Loucy (cell line): ENCODE results near the gene RET.

ENCODE experiments used
- H2AFZ ChIP-seq: fragments of 200-600 bp; sonication (generic); 2 replicates; pipeline ENCODE4 v1.6.0; 2016; ENCODE audit warnings: antibody characterized with exemption, mild to moderate bottlenecking, low read length, moderate library complexity
- H3F3A ChIP-seq: fragments of 200-600 bp; 2 replicates; pipeline ENCODE4 v1.6.0; 2016; ENCODE audit warnings: antibody characterized with exemption, low read depth, mild to moderate bottlenecking
- H3K27me3 ChIP-seq: fragments of 200-600 bp; sonication (generic); 2 replicates; pipeline ENCODE4 v1.6.1; 2014; ENCODE audit warnings: low read length, mild to moderate bottlenecking; ENCODE audit not compliant: insufficient read depth, poor library complexity, severe bottlenecking
- H3K36me3 ChIP-seq: fragments of 200-600 bp; sonication (generic); 2 replicates; pipeline ENCODE4 v1.6.1; 2016; ENCODE audit warnings: low read length; ENCODE audit not compliant: insufficient read depth
- H3K4me1 ChIP-seq: fragments of 200-600 bp; sonication (generic); 2 replicates; pipeline ENCODE4 v1.5.1; 2014; ENCODE audit warnings: low read length, mild to moderate bottlenecking; ENCODE audit not compliant: insufficient read depth, poor library complexity, severe bottlenecking
- H3K4me2 ChIP-seq: fragments of 200-600 bp; sonication (generic); 2 replicates; pipeline ENCODE4 v1.6.0; 2014; ENCODE audit warnings: antibody characterized with exemption, low read length, low read depth, mild to moderate bottlenecking; ENCODE audit not compliant: poor library complexity, severe bottlenecking
- H3K4me3 ChIP-seq: fragments of 200-600 bp; sonication (generic); 2 replicates; pipeline ENCODE4 v1.5.1; 2014; ENCODE audit warnings: low read length, mild to moderate bottlenecking, mixed read lengths; ENCODE audit not compliant: poor library complexity, severe bottlenecking
- H3K79me2 ChIP-seq: fragments of 200-600 bp; sonication (generic); 2 replicates; pipeline ENCODE4 v1.6.1; 2014; ENCODE audit warnings: low read length; ENCODE audit not compliant: insufficient read depth
- H3K9ac ChIP-seq: fragments of 200-600 bp; sonication (generic); 2 replicates; pipeline ENCODE4 v1.6.0; 2014; ENCODE audit warnings: mild to moderate bottlenecking, low read depth, low read length, moderate library complexity; ENCODE audit not compliant: poor library complexity, severe bottlenecking
- H3K9me2 ChIP-seq: fragments of 200-600 bp; sonication (generic); replicated peaks from 2 replicates; pipeline ENCODE4 v1.6.1; 2016; ENCODE audit warnings: low read depth, low read length, mixed read lengths
- H3K9me3 ChIP-seq: fragments of 200-600 bp; sonication (generic); 2 replicates; pipeline ENCODE4 v1.6.1; 2014; ENCODE audit warnings: mild to moderate bottlenecking, antibody characterized with exemption, low read length, low read depth; ENCODE audit not compliant: insufficient read depth
- H4K20me1 ChIP-seq: fragments of 200-600 bp; sonication (generic); 2 replicates; pipeline ENCODE4 v1.6.0; 2014; ENCODE audit warnings: antibody characterized with exemption, low read length, mild to moderate bottlenecking; ENCODE audit not compliant: insufficient read depth, poor library complexity, severe bottlenecking
- EZH2phosphoT487 ChIP-seq: fragments of 200-600 bp; IDR thresholded peaks from 2 replicates; pipeline ENCODE4 v1.6.1; 2018; ENCODE audit warnings: antibody characterized with exemption, mild to moderate bottlenecking, moderate library complexity, borderline replicate concordance
- TF ChIP-seq, protein P1 (sequence below): fragments of 200-600 bp; sonication (generic); conservative IDR thresholded peaks from 2 replicates; pipeline ENCODE4 v1.5.1; 2014; ENCODE audit warnings: mild to moderate bottlenecking, antibody characterized with exemption, low read length

RET gene

DNA sequence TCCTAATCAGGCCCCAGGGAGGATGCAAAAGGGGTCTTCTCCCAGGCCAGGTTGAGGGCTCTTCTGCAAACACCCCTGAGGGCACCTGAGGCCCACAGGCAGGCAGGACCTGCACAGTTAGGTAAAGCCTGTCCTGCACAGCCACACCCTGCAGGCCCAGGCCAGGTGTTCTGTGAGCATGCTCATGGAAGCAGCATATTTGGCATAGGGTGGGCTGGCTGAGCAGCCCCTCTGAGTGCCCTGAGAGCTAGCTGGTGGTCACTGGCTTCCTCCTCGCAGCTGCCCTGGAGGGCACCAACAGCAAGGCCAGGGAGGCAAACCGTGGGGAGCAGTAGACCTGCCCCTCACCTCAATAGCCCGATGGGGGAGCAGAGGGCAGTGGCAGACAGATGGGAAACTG is 3.7 kb upstream of the RET start:
- H3K36me3 ChIP-seq = no peaks in the 10 kb centered on the region
- no peak overlapping the region for H3K4me3 ChIP-seq
- TF ChIP-seq, protein P1, sequence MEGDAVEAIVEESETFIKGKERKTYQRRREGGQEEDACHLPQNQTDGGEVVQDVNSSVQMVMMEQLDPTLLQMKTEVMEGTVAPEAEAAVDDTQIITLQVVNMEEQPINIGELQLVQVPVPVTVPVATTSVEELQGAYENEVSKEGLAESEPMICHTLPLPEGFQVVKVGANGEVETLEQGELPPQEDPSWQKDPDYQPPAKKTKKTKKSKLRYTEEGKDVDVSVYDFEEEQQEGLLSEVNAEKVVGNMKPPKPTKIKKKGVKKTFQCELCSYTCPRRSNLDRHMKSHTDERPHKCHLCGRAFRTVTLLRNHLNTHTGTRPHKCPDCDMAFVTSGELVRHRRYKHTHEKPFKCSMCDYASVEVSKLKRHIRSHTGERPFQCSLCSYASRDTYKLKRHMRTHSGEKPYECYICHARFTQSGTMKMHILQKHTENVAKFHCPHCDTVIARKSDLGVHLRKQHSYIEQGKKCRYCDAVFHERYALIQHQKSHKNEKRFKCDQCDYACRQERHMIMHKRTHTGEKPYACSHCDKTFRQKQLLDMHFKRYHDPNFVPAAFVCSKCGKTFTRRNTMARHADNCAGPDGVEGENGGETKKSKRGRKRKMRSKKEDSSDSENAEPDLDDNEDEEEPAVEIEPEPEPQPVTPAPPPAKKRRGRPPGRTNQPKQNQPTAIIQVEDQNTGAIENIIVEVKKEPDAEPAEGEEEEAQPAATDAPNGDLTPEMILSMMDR = no peak
- no peak for TF ChIP-seq EZH2phosphoT487
- no peak overlapping the region for H2AFZ ChIP-seq
- H3F3A ChIP-seq = no peaks in the 10 kb centered on the region
- no peak overlapping the region for H3K4me2 ChIP-seq
- H3K27me3 ChIP-seq = no peaks in the 10 kb centered on the region
- H3K9me3 ChIP-seq = no peaks in the 10 kb centered on the region
- no peaks in the 10 kb centered on the region for H3K79me2 ChIP-seq
- no peaks in the 10 kb centered on the region for H4K20me1 ChIP-seq
- H3K4me1 ChIP-seq = no peaks in the 10 kb centered on the region
- no peaks in the 10 kb centered on the region for H3K9me2 ChIP-seq
- H3K9ac ChIP-seq = no peak overlapping the region

- no peaks in the 10 kb centered on the region for H3K9me3 ChIP-seq
- no peaks in the 10 kb centered on the region for H3F3A ChIP-seq
- H3K27me3 ChIP-seq = no peaks in the 10 kb centered on the region
- H3K9me2 ChIP-seq = no peaks in the 10 kb centered on the region
- no peak overlapping the region for H3K9ac ChIP-seq
- TF ChIP-seq EZH2phosphoT487 = no peak
- TF ChIP-seq, protein P1 = no peak
- no peaks in the 10 kb centered on the region for H3K4me1 ChIP-seq
- no peak overlapping the region for H2AFZ ChIP-seq
- H4K20me1 ChIP-seq = no peaks in the 10 kb centered on the region
- no peak overlapping the region for H3K4me3 ChIP-seq
- H3K4me2 ChIP-seq = no peak overlapping the region
- H3K36me3 ChIP-seq = no peaks in the 10 kb centered on the region
- H3K79me2 ChIP-seq = no peaks in the 10 kb centered on the region
Measured at GRCh38 chr10:43073721-43074120, 3.1 kb upstream of the RET start.

DNA sequence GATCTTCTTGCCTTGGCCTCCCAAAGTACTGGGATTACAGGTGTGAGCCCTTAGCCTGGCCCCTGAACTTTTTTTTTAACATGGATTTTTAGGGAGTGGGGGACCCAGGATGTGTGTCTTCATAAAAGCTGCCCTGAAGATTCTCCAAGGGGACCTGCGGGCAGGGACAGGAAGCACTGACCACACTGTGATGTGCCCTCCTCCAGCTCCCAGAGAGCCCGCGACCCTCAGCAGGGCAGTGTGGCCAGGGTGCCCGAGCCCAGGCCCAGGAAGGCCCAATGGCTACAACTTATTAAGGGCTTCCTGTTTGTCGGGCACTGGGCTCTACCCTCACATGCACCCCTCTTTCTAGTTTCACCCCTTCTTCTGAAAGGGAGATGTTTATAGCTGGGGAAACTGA is 2.5 kb upstream of the RET start:
- H4K20me1 ChIP-seq = no peaks in the 10 kb centered on the region
- H3K27me3 ChIP-seq = no peaks in the 10 kb centered on the region
- no peak overlapping the region for H3K9ac ChIP-seq
- no peaks in the 10 kb centered on the region for H3K9me2 ChIP-seq
- H3K4me2 ChIP-seq = no peak overlapping the region
- no peak overlapping the region for H2AFZ ChIP-seq
- H3K4me1 ChIP-seq = no peaks in the 10 kb centered on the region
- no peaks in the 10 kb centered on the region for H3F3A ChIP-seq
- H3K4me3 ChIP-seq = no peak overlapping the region
- no peaks in the 10 kb centered on the region for H3K36me3 ChIP-seq
- H3K79me2 ChIP-seq = no peaks in the 10 kb centered on the region
- TF ChIP-seq, protein P1 = no peak
- TF ChIP-seq EZH2phosphoT487 = no peak
- no peaks in the 10 kb centered on the region for H3K9me3 ChIP-seq
